Amygdala (tissue), 56 donors: ENCODE results near the gene RER1.

Experiments used
- DNase-seq, 56 donors: peaks; one replicate each; lab custom pipeline; 2025; lab: John Stamatoyannopoulos, UW

Gene RER1

GRCh38 chr1:2375246-2375922 lies 16.3 kb upstream of the RER1 start:
- DNase-seq: no peak

- no peak for DNase-seq
These were observed 15.7 kb upstream of the RER1 start for GRCh38 chr1:2375923-2376260.

GRCh38 chr1:2376261-2376741 lies 15.3 kb upstream of the RER1 start:
- no peak for DNase-seq

- DNase-seq: no peak
These were observed 14.5 kb upstream of the RER1 start for GRCh38 chr1:2376931-2377672.

- no peak for DNase-seq
These were observed 13.7 kb upstream of the RER1 start for GRCh38 chr1:2377751-2378440.

- no peak for DNase-seq
These were observed 13.2 kb upstream of the RER1 start for GRCh38 chr1:2378441-2378851.

- DNase-seq: no peak
These were observed 12.5 kb upstream of the RER1 start for GRCh38 chr1:2378956-2379732.

- no peak for DNase-seq
These were observed 11.8 kb upstream of the RER1 start for GRCh38 chr1:2379733-2380404.

- DNase-seq: no peak
These were observed 10.6 kb upstream of the RER1 start for GRCh38 chr1:2380816-2381591.

- DNase-seq: peak in 49 of 56 donors; percentile 19 to 83 (median 50)
These were observed 9.7 kb upstream of the RER1 start for GRCh38 chr1:2381741-2382620.

- peak in 2 of 56 donors; percentile 10 to 15 for DNase-seq
These were observed 8.8 kb upstream of the RER1 start for GRCh38 chr1:2382621-2383361.

- no peak for DNase-seq
These were observed 8.1 kb upstream of the RER1 start for GRCh38 chr1:2383576-2383975.

- DNase-seq: peak in 1 of 56 donors; percentile 13
These were observed 7.3 kb upstream of the RER1 start for GRCh38 chr1:2384130-2384860.

GRCh38 chr1:2384941-2385481 lies 6.6 kb upstream of the RER1 start:
- DNase-seq: peak in 4 of 56 donors; percentile 22 to 47 (median 28)

- no peak for DNase-seq
These were observed 5.9 kb upstream of the RER1 start for GRCh38 chr1:2385606-2386280.
